NCI-H1048 (cell line): ENCODE results near the gene KCNE1.
A peak's percentile ranks its signal among the peaks of the same experiment; 100 is the strongest.
"Not testable (repeated sequence)": the region's sequence is repeated elsewhere in the genome, so short reads cannot be mapped to it uniquely, and the experiment has no call there.

Experiments used
- DNase-seq: peaks from one replicate; lab custom pipeline; 2025; lab: John Stamatoyannopoulos, UW

KCNE1 gene

GRCh38 chr21:34511181-34511580 lies 829 bp downstream of the KCNE1 start:
- no peak for DNase-seq

GRCh38 chr21:34510148-34511142 lies 1.6 kb downstream of the KCNE1 start:
- peak; percentile 27 for DNase-seq

GRCh38 chr21:34509151-34509550 lies 2.9 kb downstream of the KCNE1 start:
- DNase-seq, result no peak

- no peak for DNase-seq
Observed at GRCh38 chr21:34504595-34504994, 7.4 kb downstream of the KCNE1 start.

GRCh38 chr21:34502480-34503106 lies 9.4 kb downstream of the KCNE1 start:
- no peak for DNase-seq

- DNase-seq, result no peak
Observed at GRCh38 chr21:34501716-34502115, 10.3 kb downstream of the KCNE1 start.

GRCh38 chr21:34500191-34500590 lies 11.8 kb downstream of the KCNE1 start:
- DNase-seq, result no peak

GRCh38 chr21:34499116-34499515 lies 12.9 kb downstream of the KCNE1 start:
- no peak for DNase-seq

- DNase-seq, result no peak
Observed at GRCh38 chr21:34498623-34499022, 13.4 kb downstream of the KCNE1 start.

GRCh38 chr21:34483854-34484253 lies 28.2 kb downstream of the KCNE1 start:
- DNase-seq, result not testable (repeated sequence)

GRCh38 chr21:34483435-34483834 lies 28.6 kb downstream of the KCNE1 start:
- not testable (repeated sequence) for DNase-seq

GRCh38 chr21:34467333-34467732 lies 44.7 kb downstream of the KCNE1 start:
- not testable (repeated sequence) for DNase-seq

- DNase-seq, result not testable (repeated sequence)
Observed at GRCh38 chr21:34459426-34459825, 52.6 kb downstream of the KCNE1 start.

- DNase-seq, result not testable (repeated sequence)
Observed at GRCh38 chr21:34458266-34458665, 53.7 kb downstream of the KCNE1 start.

- DNase-seq, result not testable (repeated sequence)
Observed at GRCh38 chr21:34456180-34456579, 55.8 kb downstream of the KCNE1 start.

GRCh38 chr21:34455628-34456027 lies 56.4 kb downstream of the KCNE1 start:
- not testable (repeated sequence) for DNase-seq

GRCh38 chr21:34447018-34447417 lies 65.0 kb downstream of the KCNE1 start:
- not testable (repeated sequence) for DNase-seq

GRCh38 chr21:34443486-34443885 lies 68.5 kb downstream of the KCNE1 start:
- DNase-seq, result not testable (repeated sequence)

- DNase-seq, result not testable (repeated sequence)
Observed at GRCh38 chr21:34429710-34430109, 82.3 kb downstream of the KCNE1 start.

GRCh38 chr21:34428441-34428840 lies 83.6 kb downstream of the KCNE1 start:
- DNase-seq, result not testable (repeated sequence)

- not testable (repeated sequence) for DNase-seq
Observed at GRCh38 chr21:34427339-34427738, 84.7 kb downstream of the KCNE1 start.

- not testable (repeated sequence) for DNase-seq
Observed at GRCh38 chr21:34423805-34424204, 88.2 kb downstream of the KCNE1 start, which contains the start of gene SMIM34. Gene SMIM34 (minus strand): TSS chr21:34423951. CDS start chr21:34423839, 112 bp downstream.
